K562 (cell line): ENCODE results near the gene TCF12.
"Not testable (repeated sequence)": the region's sequence is repeated elsewhere in the genome, so short reads cannot be mapped to it uniquely, and the experiment has no call there.

Experiments used
- DEAF1 ChIP-seq: fragments of 450-650 bp; formaldehyde crosslinking; IDR thresholded peaks from 2 replicates; pipeline ENCODE4 v1.4.0; 2020; ENCODE audit warnings: mild to moderate bottlenecking, moderate library complexity
- E2F6 ChIP-seq, 2 experiments: IDR thresholded peaks; 2 replicates each; pipeline ENCODE4 v1.6.1; 2011; ENCODE audit warnings: borderline replicate concordance in 1 of 2, control low read depth in 1 of 2, low read depth in 1 of 2, low read length in 1 of 2, mild to moderate bottlenecking in 1 of 2, mixed read lengths in 1 of 2, moderate library complexity in 1 of 2; ENCODE audit not compliant: insufficient read depth in 1 of 2, insufficient read length in 1 of 2, poor library complexity in 1 of 2, severe bottlenecking in 1 of 2; ENCODE audit errors: extremely low read depth in 1 of 2
- EP300 ChIP-seq: IDR thresholded peaks from 2 replicates; pipeline ENCODE4 v1.6.1; 2012; ENCODE audit warnings: low read length, improper control_type of control experiment
- MCM3 ChIP-seq: fragments of 450-650 bp; IDR thresholded peaks from 2 replicates; pipeline ENCODE4 v1.6.1; 2016
- PATZ1 ChIP-seq: fragments of 250-450 bp; sonication (Bioruptor Pico); IDR thresholded peaks from 2 replicates; pipeline ENCODE4 v1.5.0; 2020; ENCODE audit warnings: mild to moderate bottlenecking, borderline replicate concordance
- POLR2A ChIP-seq: fragments of 450-650 bp; conservative IDR thresholded peaks from 2 replicates; pipeline ENCODE4 v1.6.1; 2016
- SAFB2 ChIP-seq: fragments of 200-400 bp; formaldehyde crosslinking; IDR thresholded peaks from 2 replicates; pipeline ENCODE4 v1.6.1; 2018; ENCODE audit warnings: borderline replicate concordance, low read length, low read depth, moderate library complexity; ENCODE audit not compliant: severe bottlenecking
- ZBTB1 ChIP-seq: sonication (generic); formaldehyde crosslinking; IDR thresholded peaks from 2 replicates; pipeline ENCODE4 v1.8.1; 2023; ENCODE audit warnings: missing genetic modification reagents, low read depth, mild to moderate bottlenecking, borderline replicate concordance

GRCh38 chr15:56932509-56932868, 14.0 kb downstream of the TCF12 start:
- TF ChIP-seq SAFB2; POLR2A; EP300; PATZ1 (CRISPR knock-in tag); E2F6 (IDR thresholded peaks at IDR 0.05; ENCODE audit: borderline replicate concordance in 1 of 2, extremely low read depth in 1 of 2, insufficient read depth in 1 of 2, insufficient read length in 1 of 2, low read depth in 1 of 2, low read length in 1 of 2, poor library complexity in 1 of 2, severe bottlenecking in 1 of 2); MCM3; DEAF1 (CRISPR knock-in tag); ZBTB1 (CRISPR knock-in tag): not testable (repeated sequence)
